ENCODE measurements around the gene TNS1. TPM values are rescaled to one million over a fixed set of nuclear protein-coding genes. Genes with fewer than 3 reads are reported as not detected.
"Not testable (repeated sequence)": the region's sequence is repeated elsewhere in the genome, so short reads cannot be mapped to it uniquely, and the experiment has no call there.

TNS1 gene
- total RNA-seq, 2 donors from 2014 or later: 168 to 174 TPM

DNA sequence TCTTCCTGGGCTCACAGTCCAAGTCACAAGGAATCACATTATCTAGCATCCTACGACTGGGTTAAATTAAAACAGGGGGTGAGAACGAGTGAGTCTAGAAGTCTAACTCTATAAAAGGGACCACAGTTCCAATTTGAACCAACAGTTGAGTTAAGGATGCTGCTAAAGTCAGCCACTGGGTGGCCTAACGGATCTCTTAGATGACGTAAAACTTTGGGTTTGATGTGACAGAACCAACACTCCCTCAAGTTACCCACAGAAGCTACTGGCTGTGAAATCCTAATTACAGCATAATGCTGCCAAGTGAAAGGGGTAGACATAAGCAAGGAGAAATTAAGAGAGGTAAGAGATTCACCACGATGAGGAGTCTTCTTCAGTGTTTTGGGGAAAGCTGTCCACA, 33.6 kb upstream of the TNS1 start:
- WGBS, 2 donors: 66 to 84% methylated on average over 5 of the region's 5 CpGs

DNA sequence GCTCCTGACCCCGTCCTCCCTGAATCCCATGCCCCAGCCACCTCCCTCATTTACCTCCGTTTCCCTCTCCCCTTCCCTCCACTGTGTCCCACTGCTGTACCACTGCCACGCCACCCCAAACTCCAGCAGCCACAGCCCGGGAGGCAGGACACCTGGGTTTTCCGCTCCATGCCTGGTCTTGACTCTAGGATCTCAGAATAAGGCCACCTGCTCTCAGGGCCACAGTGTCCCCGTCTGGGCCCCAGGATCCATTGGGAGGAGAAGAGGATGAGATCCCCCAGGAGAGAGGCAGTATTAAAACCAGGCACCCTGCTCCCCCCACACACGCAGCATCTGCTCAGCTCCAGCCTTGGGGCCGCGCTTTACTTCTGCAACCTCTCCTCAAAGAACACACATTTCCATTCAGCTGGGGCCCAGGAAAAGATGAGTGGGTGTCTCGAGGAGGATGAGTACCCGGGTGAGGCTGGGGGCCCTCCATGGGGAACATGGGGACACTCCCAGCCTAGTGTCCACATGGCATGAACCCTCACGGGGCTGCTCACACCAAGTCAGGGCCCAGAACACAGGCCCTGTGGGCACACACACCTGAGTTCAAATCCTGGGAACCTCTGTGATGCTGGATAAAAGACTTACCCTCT, 32.8 kb upstream of the TNS1 start:
- Histone ChIP-seq H3K27ac (no peak overlapping the region), H3K4me1 (peaks cover 5% of the 10 kb centered on the region), H3K36me3 (replicated peaks in 1 of 2; ENCODE audit: insufficient read depth in 1 of 2, low read depth in 2 of 2) (no peaks in the 10 kb centered on the region), H3K27me3 (no peaks in the 10 kb centered on the region), H3K4me3 (no peak overlapping the region), H3K9me3 (no peaks in the 10 kb centered on the region)
- intact Hi-C loops (cut with DNase I): loop anchor here (10.0 kb wide), 1 partner anchor 251 kb away; no protein-coding TSS in a partner anchor
- no peak for TF ChIP-seq POLR2A (IDR thresholded peaks at IDR 0.05)
- TF ChIP-seq, protein P1, sequence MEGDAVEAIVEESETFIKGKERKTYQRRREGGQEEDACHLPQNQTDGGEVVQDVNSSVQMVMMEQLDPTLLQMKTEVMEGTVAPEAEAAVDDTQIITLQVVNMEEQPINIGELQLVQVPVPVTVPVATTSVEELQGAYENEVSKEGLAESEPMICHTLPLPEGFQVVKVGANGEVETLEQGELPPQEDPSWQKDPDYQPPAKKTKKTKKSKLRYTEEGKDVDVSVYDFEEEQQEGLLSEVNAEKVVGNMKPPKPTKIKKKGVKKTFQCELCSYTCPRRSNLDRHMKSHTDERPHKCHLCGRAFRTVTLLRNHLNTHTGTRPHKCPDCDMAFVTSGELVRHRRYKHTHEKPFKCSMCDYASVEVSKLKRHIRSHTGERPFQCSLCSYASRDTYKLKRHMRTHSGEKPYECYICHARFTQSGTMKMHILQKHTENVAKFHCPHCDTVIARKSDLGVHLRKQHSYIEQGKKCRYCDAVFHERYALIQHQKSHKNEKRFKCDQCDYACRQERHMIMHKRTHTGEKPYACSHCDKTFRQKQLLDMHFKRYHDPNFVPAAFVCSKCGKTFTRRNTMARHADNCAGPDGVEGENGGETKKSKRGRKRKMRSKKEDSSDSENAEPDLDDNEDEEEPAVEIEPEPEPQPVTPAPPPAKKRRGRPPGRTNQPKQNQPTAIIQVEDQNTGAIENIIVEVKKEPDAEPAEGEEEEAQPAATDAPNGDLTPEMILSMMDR (IDR thresholded peaks at IDR 0.05): no peak
- WGBS, 2 donors: 54 to 64% methylated on average over 11 of the region's 12 CpGs
- DNase-seq (no peak), ATAC-seq (no peak)

More for the DNA sequence above, 33.6 kb upstream of the TNS1 start:
- no peak overlapping the region for H3K4me3 ChIP-seq
- H3K27ac ChIP-seq: no peak overlapping the region
- peaks cover 5% of the 10 kb centered on the region for H3K4me1 ChIP-seq
- DNase-seq (no peak), ATAC-seq (no peak)
- TF ChIP-seq, protein P1 (IDR thresholded peaks at IDR 0.05): no peak
- TF ChIP-seq POLR2A (IDR thresholded peaks at IDR 0.05): no peak
- no peaks in the 10 kb centered on the region for H3K27me3 ChIP-seq
- intact Hi-C loops (cut with DNase I): loop anchor here (10.0 kb wide), 1 partner anchor 252 kb away; no protein-coding TSS in a partner anchor
- no peaks in the 10 kb centered on the region for H3K9me3 ChIP-seq
- no peaks in the 10 kb centered on the region for H3K36me3 ChIP-seq (replicated peaks in 1 of 2; ENCODE audit: insufficient read depth in 1 of 2, low read depth in 2 of 2)

DNA sequence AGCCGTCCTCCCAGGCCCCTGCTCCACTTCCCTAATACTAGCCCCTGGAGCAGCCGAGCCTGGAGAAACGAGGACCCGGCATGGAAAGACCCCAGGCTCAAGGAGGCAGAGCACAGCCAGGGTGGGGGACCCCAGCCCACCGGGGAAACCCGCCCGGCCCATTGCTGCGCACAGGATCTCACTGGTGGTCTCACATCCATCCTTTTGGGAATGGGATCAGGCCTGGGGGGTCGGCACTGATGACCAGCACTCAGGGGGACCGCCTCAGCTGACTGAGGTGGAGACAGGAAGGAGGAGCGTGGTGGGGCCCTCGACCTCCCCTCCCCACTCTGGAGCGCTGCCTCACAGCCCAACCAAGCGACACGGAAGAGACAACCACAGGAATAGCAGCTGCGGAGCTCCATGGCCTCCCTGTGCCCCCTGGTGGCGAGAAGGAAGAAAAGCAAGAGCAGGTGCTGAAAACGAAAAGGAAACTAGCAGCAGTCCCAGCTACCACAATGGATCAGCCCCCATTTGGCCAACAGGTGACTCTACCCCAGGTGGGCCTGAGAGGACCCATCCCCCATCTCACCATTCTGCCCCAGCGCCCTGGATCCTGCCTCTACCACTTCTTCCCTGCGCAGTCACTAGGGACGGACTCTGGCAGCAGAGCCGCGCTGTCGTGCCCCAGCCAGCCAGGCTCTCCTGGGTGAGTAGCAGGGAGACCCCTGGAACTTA, 31.9 kb upstream of the TNS1 start:
- not testable (repeated sequence) for H3K27ac ChIP-seq; H3K4me1 ChIP-seq; H3K9me3 ChIP-seq; H3K36me3 ChIP-seq (replicated peaks in 1 of 2; ENCODE audit: insufficient read depth in 1 of 2, low read depth in 2 of 2); H3K27me3 ChIP-seq; H3K4me3 ChIP-seq
- intact Hi-C loops (cut with DNase I): loop anchor here (10.0 kb wide), 1 partner anchor 250 kb away; no protein-coding TSS in a partner anchor
- TF ChIP-seq, protein P1 (IDR thresholded peaks at IDR 0.05): peak; percentile 22 to 78 (median 74)
- ATAC-seq (peak; percentile 91), DNase-seq (peak; percentile 60 to 80 (median 73))
- 17 to 27% methylated on average over 19 to 24 of the region's 24 CpGs for WGBS, 2 donors

DNA sequence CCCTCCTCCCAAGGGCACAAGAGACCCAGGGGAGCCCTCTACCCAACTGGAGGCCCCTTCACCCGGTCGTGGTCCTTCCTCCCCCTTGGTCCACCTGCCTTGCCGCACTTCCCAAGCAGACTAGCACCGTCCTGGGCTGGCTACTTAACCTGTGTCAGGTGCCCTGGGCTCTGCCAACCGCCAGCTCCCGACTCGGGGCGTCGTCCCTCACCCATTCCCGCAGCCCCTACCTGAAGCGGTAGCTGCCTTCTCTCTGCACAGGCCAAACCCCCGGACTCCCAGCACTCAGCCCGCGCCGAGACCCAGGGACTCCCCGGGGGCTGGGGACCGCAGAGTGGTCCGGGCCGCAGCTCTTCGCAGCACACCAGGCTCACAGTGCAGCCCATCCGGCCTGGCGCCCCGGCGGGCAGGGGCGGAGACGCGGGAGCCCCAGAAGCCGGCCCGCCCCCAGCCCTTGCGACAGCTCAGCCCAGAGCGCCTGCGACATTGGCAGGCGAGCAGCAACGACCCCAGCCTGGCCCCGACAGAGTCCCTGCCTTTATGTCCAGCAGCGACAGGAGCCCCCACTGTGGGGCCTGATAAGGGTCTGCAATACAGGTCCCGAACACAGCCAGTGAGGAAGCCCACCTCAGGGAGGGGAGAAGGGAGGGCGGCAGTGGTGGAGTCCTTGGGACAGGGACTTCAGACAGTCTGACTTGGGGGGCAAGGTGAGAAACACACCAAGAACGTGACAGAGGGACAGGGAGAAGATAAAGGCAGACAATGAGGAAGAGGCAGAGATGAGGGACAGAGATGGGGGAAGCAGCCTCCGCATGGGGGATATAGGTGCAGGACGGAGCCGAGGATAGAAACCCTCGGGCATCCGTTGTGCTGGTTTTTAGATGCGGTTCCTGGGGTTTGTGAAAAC, 31.0 kb upstream of the TNS1 start:
- Histone ChIP-seq H3K4me3 (no peak overlapping the region), H3K4me1 (peaks cover 9% of the 10 kb centered on the region), H3K27me3 (no peaks in the 10 kb centered on the region), H3K9me3 (no peaks in the 10 kb centered on the region), H3K27ac (no peak overlapping the region), H3K36me3 (replicated peaks in 1 of 2; ENCODE audit: insufficient read depth in 1 of 2, low read depth in 2 of 2) (no peaks in the 10 kb centered on the region)
- intact Hi-C loops (cut with DNase I): loop anchor here (10.0 kb wide), 1 partner anchor 249 kb away; no protein-coding TSS in a partner anchor
- TF ChIP-seq, protein P1 (IDR thresholded peaks at IDR 0.05): no peak
- TF ChIP-seq POLR2A (IDR thresholded peaks at IDR 0.05): no peak
- DNase-seq (no peak), ATAC-seq (no peak)
- WGBS, 2 donors: 42 to 51% methylated on average over 13 to 39 of the region's 45 CpGs
